GM19240 (cell line): Measurements from ENCODE around the gene MBNL2.

ENCODE experiments used
- DNase-seq: peaks from one replicate; pipeline ENCODE4 v3.0.0; 2011; ENCODE audit warnings: low spot score; ENCODE audit not compliant: insufficient read length

The MBNL2 gene

GRCh38 chr13:97440598-97441170 lies 218.6 kb downstream of the MBNL2 start:
- no peak for DNase-seq

- DNase-seq: no peak
Observed at GRCh38 chr13:97441368-97441767, 219.2 kb downstream of the MBNL2 start.
